Endothelial cell of umbilical vein (primary cell): ENCODE data around the gene CCND3.

Experiments used
- EZH2 ChIP-seq: IDR thresholded peaks from 2 replicates; pipeline ENCODE4 v1.6.1; 2012; ENCODE audit warnings: borderline replicate concordance, low read depth, mild to moderate bottlenecking, moderate library complexity, low read length, inconsistent platforms; ENCODE audit not compliant: severe bottlenecking
- JUN ChIP-seq: IDR thresholded peaks from 2 replicates; pipeline ENCODE4 v1.6.1; 2011; ENCODE audit warnings: borderline replicate concordance, low read depth; ENCODE audit not compliant: insufficient read length, insufficient read depth
- POLR2A ChIP-seq: IDR thresholded peaks from 2 replicates; pipeline ENCODE4 v1.6.1; 2012; ENCODE audit warnings: low read depth, mild to moderate bottlenecking, control low read depth, low read length
- POLR2AphosphoS5 ChIP-seq: IDR thresholded peaks from 2 replicates; pipeline ENCODE4 v1.6.1; 2012; ENCODE audit warnings: low read depth, mild to moderate bottlenecking, control low read depth, low read length, moderate library complexity; ENCODE audit not compliant: insufficient read depth
- TF ChIP-seq, protein P1 (sequence below), 2 donors: IDR thresholded peaks; 1 replicate in 1 of 2; 2 replicates in 1 of 2; pipeline ENCODE4 v1.5.1; 2011; ENCODE audit warnings: low read length in 2 of 2, mild to moderate bottlenecking in 2 of 2, moderate library complexity in 2 of 2, control low read depth in 1 of 2, inconsistent platforms in 1 of 2, low read depth in 1 of 2; ENCODE audit not compliant: insufficient read depth in 1 of 2; ENCODE audit errors: extremely low read depth in 1 of 2

DNA sequence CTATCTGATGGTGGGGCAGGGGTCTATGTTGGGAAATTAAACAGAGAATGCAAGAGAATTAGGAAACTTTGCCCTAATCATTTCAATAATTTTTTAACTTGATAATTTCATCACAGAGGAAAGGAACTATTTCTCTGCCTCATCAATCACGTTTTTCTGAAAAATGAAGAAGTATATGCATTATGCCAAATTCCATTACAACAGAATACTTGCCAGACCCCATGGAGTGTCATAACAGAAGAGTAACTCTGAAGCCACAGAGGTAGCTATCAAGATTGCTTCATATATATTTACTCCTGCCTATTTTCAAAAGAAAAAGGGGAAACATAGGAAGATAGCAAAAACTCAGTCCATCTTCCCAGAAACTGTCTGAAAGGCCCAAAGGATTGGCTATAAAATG, 40.7 kb downstream of the CCND3 start:
- TF ChIP-seq, protein P1, sequence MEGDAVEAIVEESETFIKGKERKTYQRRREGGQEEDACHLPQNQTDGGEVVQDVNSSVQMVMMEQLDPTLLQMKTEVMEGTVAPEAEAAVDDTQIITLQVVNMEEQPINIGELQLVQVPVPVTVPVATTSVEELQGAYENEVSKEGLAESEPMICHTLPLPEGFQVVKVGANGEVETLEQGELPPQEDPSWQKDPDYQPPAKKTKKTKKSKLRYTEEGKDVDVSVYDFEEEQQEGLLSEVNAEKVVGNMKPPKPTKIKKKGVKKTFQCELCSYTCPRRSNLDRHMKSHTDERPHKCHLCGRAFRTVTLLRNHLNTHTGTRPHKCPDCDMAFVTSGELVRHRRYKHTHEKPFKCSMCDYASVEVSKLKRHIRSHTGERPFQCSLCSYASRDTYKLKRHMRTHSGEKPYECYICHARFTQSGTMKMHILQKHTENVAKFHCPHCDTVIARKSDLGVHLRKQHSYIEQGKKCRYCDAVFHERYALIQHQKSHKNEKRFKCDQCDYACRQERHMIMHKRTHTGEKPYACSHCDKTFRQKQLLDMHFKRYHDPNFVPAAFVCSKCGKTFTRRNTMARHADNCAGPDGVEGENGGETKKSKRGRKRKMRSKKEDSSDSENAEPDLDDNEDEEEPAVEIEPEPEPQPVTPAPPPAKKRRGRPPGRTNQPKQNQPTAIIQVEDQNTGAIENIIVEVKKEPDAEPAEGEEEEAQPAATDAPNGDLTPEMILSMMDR (IDR thresholded peaks at IDR 0.05; ENCODE audit: extremely low read depth in 1 of 2, insufficient read depth in 1 of 2, low read depth in 1 of 2, low read length in 2 of 2) = no peak
- no peak for TF ChIP-seq EZH2
- TF ChIP-seq POLR2AphosphoS5 = no peak
- TF ChIP-seq JUN = no peak
- TF ChIP-seq POLR2A = no peak
